CD14-positive monocyte (primary cell): ENCODE measurements around the gene IRX3. TPM values are rescaled to one million over a fixed set of nuclear protein-coding genes. Genes with fewer than 3 reads are reported as not detected.

Experiments
- DNase-seq, 3 donors: peaks; one replicate each; pipeline ENCODE4 v3.0.0-alpha.2; 2011 to 2022
- H2AFZ ChIP-seq: 2 replicates; pipeline ENCODE4 v1.6.0; 2012; ENCODE audit warnings: mild to moderate bottlenecking, low read depth, low read length, inconsistent platforms; ENCODE audit not compliant: insufficient read depth, poor library complexity, severe bottlenecking
- H3K27ac ChIP-seq, 2 donors: 1 replicate in 1 of 2; 2 replicates in 1 of 2; pipeline ENCODE4 v1.5.1; 2012 to 2013; ENCODE audit warnings: low read length in 2 of 2, control low read depth in 1 of 2, inconsistent platforms in 1 of 2, low read depth in 1 of 2, mild to moderate bottlenecking in 1 of 2
- H3K27me3 ChIP-seq, 2 donors: one replicate each; pipeline versions ENCODE4 v1.6.0 to v1.6.1; 2011 to 2013; ENCODE audit warnings: low read length in 2 of 2; ENCODE audit not compliant: control insufficient read depth in 2 of 2, insufficient read depth in 2 of 2
- H3K36me3 ChIP-seq, 2 donors: replicated peaks in 1 of 2; 1 replicate in 1 of 2; 2 replicates in 1 of 2; pipeline versions ENCODE4 v1.5.1 to v1.6.1; 2012 to 2013; ENCODE audit warnings: low read length in 2 of 2, control low read depth in 1 of 2, inconsistent platforms in 1 of 2, mild to moderate bottlenecking in 1 of 2; ENCODE audit not compliant: insufficient read depth in 2 of 2, control insufficient read depth in 1 of 2
- H3K4me1 ChIP-seq, 2 donors: 1 replicate in 1 of 2; 2 replicates in 1 of 2; pipeline versions ENCODE4 v1.5.1 to v1.6.1; 2012 to 2013; ENCODE audit warnings: low read length in 2 of 2, control low read depth in 1 of 2, inconsistent platforms in 1 of 2, mild to moderate bottlenecking in 1 of 2, moderate library complexity in 1 of 2; ENCODE audit not compliant: insufficient read depth in 2 of 2, control insufficient read depth in 1 of 2
- H3K4me2 ChIP-seq: replicated peaks from 2 replicates; pipeline ENCODE3; 2012; ENCODE audit warnings: low read length, moderate library complexity, mild to moderate bottlenecking; ENCODE audit not compliant: poor library complexity, severe bottlenecking; ENCODE audit errors: extremely low read depth
- H3K4me3 ChIP-seq, 3 experiments: fragments of 200-600 bp in 1 of 3; sonication (generic) in 1 of 3; replicated peaks in 1 of 3; 1 replicate in 2 of 3; 2 replicates in 1 of 3; pipeline ENCODE4 v1.5.1; 2011 to 2013; ENCODE audit warnings: low read length in 3 of 3, mild to moderate bottlenecking in 3 of 3, control low read depth in 2 of 3, low read depth in 2 of 3, inconsistent platforms in 1 of 3, moderate library complexity in 1 of 3
- H3K79me2 ChIP-seq: 2 replicates; pipeline ENCODE4 v1.6.0; 2012; ENCODE audit warnings: mild to moderate bottlenecking, control low read depth, inconsistent platforms, low read length, moderate library complexity; ENCODE audit not compliant: insufficient read depth
- H3K9ac ChIP-seq: 2 replicates; pipeline ENCODE4 v1.6.0; 2017; ENCODE audit warnings: low read length, mild to moderate bottlenecking; ENCODE audit not compliant: insufficient read depth, poor library complexity, severe bottlenecking
- H3K9me3 ChIP-seq, 2 donors: replicated peaks in 1 of 2; 1 replicate in 1 of 2; 2 replicates in 1 of 2; pipeline versions ENCODE4 v1.5.1 to v1.6.1; 2012 to 2013; ENCODE audit warnings: low read length in 2 of 2, control low read depth in 1 of 2; ENCODE audit not compliant: control insufficient read depth in 1 of 2, insufficient read depth in 1 of 2
- H4K20me1 ChIP-seq: 2 replicates; pipeline ENCODE4 v1.6.0; 2012; ENCODE audit warnings: mild to moderate bottlenecking, low read length, control low read depth, moderate library complexity; ENCODE audit not compliant: insufficient read depth
- H3K27ac Mint-ChIP-seq, 7 donors: one replicate each; pipeline ENCODE4 v1.8.0; 2020; ENCODE audit warnings: mild to moderate bottlenecking in 7 of 7, mixed read lengths in 7 of 7, moderate library complexity in 6 of 7, inconsistent platforms in 2 of 7
- H3K27me3 Mint-ChIP-seq, 3 donors: one replicate each; pipeline ENCODE4 v1.8.0; 2021 to 2022; ENCODE audit warnings: low read depth in 3 of 3, mild to moderate bottlenecking in 3 of 3, mixed read lengths in 3 of 3, moderate library complexity in 3 of 3, inconsistent platforms in 1 of 3
- H3K36me3 Mint-ChIP-seq, 2 donors: one replicate each; pipeline ENCODE4 v1.8.0; 2020; ENCODE audit warnings: mixed read lengths in 2 of 2, inconsistent platforms in 1 of 2, mild to moderate bottlenecking in 1 of 2
- H3K4me1 Mint-ChIP-seq: one replicate; pipeline ENCODE4 v1.8.0; 2020; ENCODE audit warnings: mild to moderate bottlenecking, mixed read lengths
- H3K4me3 Mint-ChIP-seq, 2 donors: one replicate each; pipeline ENCODE4 v1.8.0; 2020; ENCODE audit warnings: mild to moderate bottlenecking in 2 of 2, mixed read lengths in 2 of 2, moderate library complexity in 1 of 2
- H3K9me3 Mint-ChIP-seq, 7 donors: one replicate each; pipeline ENCODE4 v1.8.0; 2020 to 2022; ENCODE audit warnings: mixed read lengths in 7 of 7, mild to moderate bottlenecking in 6 of 7, moderate library complexity in 6 of 7, inconsistent platforms in 2 of 7
- CTCF ChIP-seq: fragments of 200-600 bp; IDR thresholded peaks from one replicate; pipeline ENCODE4 v1.8.0; 2022; ENCODE audit warnings: antibody characterized with exemption, mild to moderate bottlenecking
- WGBS: methylation state at CpG from one replicate; pipeline ENCODE4 v1.1.5; 2013; ENCODE audit warnings: missing lambda C conversion rate; ENCODE audit not compliant: insufficient coverage; 5-methylcytosine and 5-hydroxymethylcytosine counted together
- intact Hi-C, 2 donors: fragments of 100-400 bp; cut with micrococcal nuclease; formaldehyde crosslinking; loops; one replicate each; pipeline versions ENCODE4 v1.15.0 to v1.15.1; 2023
- polyA plus RNA-seq, 3 donors: library from polyadenylated mRNA; depleted of rRNA in 1 of 3; unstranded in 2 of 3; stranded (reverse) in 1 of 3; fragments of 300-500 nt in 2 of 3; fragments of >200 nt in 1 of 3; fragmentation: Illumina TruSeq in 2 of 3; gene quantifications; 1 replicate in 2 of 3; 2 replicates in 1 of 3; pipeline ENCODE4 v1.2.3, GENCODE V29; 2012 to 2021

The IRX3 gene
- polyA plus RNA-seq, 3 donors: not detected

DNA sequence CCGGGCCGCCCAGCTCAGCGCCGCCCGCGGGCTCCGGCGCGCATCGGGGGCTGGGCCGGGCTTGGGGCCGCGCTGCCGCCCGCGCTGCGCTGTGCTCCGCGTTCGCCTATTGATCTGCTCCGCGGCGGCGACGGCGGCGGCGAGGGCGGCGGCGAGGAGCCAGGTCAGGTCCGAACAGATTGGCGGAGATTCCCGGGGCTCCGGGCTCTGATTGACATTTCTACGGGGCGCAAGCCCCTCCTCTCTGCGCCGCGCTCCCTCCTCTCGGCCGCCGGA is 559 bp downstream of the IRX3 start:
- peaks cover 0 to 26% of the 10 kb centered on the region in 2 donors for H3K9me3 ChIP-seq
- under 1% methylated on average over 43 of the region's 43 CpGs for WGBS
- H3K36me3 ChIP-seq: no peaks in the 10 kb centered on the region
- intact Hi-C loops: no loop called here
- Mint-ChIP-seq H3K9me3 (peaks cover 0 to 38% (median 10%) of the 10 kb centered on the region in 7 donors), H3K27me3 (peaks cover 84 to 96% (median 90%) of the 10 kb centered on the region in 3 donors), H3K4me3 (peak overlapping the region; percentile 76 to 94), H3K27ac (no peak overlapping the region), H3K4me1 (peaks cover 37% of the 10 kb centered on the region), H3K36me3 (peaks cover 0 to 12% of the 10 kb centered on the region in 2 donors)
- H4K20me1 ChIP-seq: no peaks in the 10 kb centered on the region
- TF ChIP-seq CTCF: no peak
- peaks cover 18 to 23% of the 10 kb centered on the region in 2 donors for H3K4me1 ChIP-seq
- peak overlapping the region in 2 of 3 experiments; percentile 20 to 52 for H3K4me3 ChIP-seq
- H3K27ac ChIP-seq: no peak overlapping the region
- H2AFZ ChIP-seq: no peak overlapping the region
- peak overlapping the region; percentile 49 for H3K4me2 ChIP-seq
- H3K9ac ChIP-seq: no peak overlapping the region
- H3K27me3 ChIP-seq: peaks cover 62 to 90% of the 10 kb centered on the region in 2 donors
- DNase-seq: no peak
- H3K79me2 ChIP-seq: no peaks in the 10 kb centered on the region

DNA sequence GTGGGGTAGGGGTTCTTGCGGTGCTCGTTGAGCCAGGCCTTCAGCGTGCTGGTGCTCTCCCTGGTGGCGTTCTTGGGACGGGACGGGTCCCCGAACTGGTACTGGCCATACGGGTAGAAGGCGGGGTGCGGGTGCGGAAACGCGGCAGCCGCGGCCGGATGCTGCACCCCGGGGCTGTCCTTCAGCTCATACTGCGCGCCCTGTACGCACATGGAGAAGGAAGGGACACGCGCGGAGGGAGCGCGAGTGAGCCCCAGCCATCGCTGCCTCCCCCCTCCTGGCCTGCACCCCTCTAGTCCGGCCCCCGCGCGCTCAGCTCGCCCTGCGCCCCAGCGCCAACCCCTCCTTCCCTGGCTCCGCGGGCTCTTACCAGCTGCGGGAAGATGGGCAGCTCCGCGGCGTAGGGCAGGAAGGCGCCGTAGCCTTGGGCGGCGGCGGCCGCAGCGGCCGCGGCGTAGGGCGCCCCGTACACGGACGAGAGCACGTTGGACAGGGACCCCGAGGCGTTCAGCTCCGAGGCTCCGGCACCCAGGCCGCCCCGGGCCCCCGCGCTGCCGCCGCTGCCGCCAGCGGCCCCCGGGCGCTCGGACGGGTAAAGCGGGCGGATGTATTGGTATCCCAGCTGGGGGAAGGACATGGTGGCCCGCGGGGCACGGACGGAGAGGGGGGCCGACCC is 1.0 kb downstream of the IRX3 start:
- H3K4me1 Mint-ChIP-seq: peaks cover 33% of the 10 kb centered on the region
- intact Hi-C loops: no loop called here
- Histone ChIP-seq H3K79me2 (no peaks in the 10 kb centered on the region), H3K4me1 (peaks cover 18 to 23% of the 10 kb centered on the region in 2 donors), H4K20me1 (no peaks in the 10 kb centered on the region), H3K9me3 (peaks cover 0 to 26% of the 10 kb centered on the region in 2 donors), H3K36me3 (no peaks in the 10 kb centered on the region), H2AFZ (no peak overlapping the region), H3K27ac (no peak overlapping the region), H3K4me3 (no peak overlapping the region), H3K27me3 (peaks cover 62 to 90% of the 10 kb centered on the region in 2 donors), H3K9ac (no peak overlapping the region), H3K4me2 (no peak overlapping the region)
- DNase-seq: no peak
- WGBS: under 1% methylated on average over 70 of the region's 77 CpGs
- H3K4me3 Mint-ChIP-seq: peak overlapping the region in 1 of 2 donors; percentile 90
- peaks cover 84 to 96% (median 90%) of the 10 kb centered on the region in 3 donors for H3K27me3 Mint-ChIP-seq
- H3K27ac Mint-ChIP-seq: no peak overlapping the region
- H3K36me3 Mint-ChIP-seq: peaks cover 0 to 9% of the 10 kb centered on the region in 2 donors
- TF ChIP-seq CTCF: no peak
- peaks cover 0 to 36% (median 10%) of the 10 kb centered on the region in 7 donors for H3K9me3 Mint-ChIP-seq
